ENCODE results near the gene MICAL1.

GRCh38 chr6:109446072-109446471, 9.5 kb downstream of the MICAL1 start:
- TF ChIP-seq YY1 (IDR thresholded peaks at IDR 0.05; ENCODE audit: low read depth) (no peak), CREB1 (IDR thresholded peaks at IDR 0.05; ENCODE audit: low read depth) (no peak), REST (IDR thresholded peaks at IDR 0.05; ENCODE audit: low read depth) (no peak), NFIC (IDR thresholded peaks at IDR 0.05) (no peak), TAF1 (IDR thresholded peaks at IDR 0.05; ENCODE audit: low read depth) (no peak), EP300 (IDR thresholded peaks at IDR 0.05; ENCODE audit: borderline replicate concordance) (no peak), EGR1 (IDR thresholded peaks at IDR 0.05) (no peak), MAX (IDR thresholded peaks at IDR 0.05) (no peak), USF1 (IDR thresholded peaks at IDR 0.05) (no peak), RAD21 (IDR thresholded peaks at IDR 0.05; ENCODE audit: low read depth) (no peak), FOXM1 (IDR thresholded peaks at IDR 0.05; ENCODE audit: borderline replicate concordance, low read depth) (no peak), CEBPB (IDR thresholded peaks at IDR 0.05) (no peak), ZBTB7A (IDR thresholded peaks at IDR 0.05; ENCODE audit: low read depth) (no peak)

Measured in Ishikawa (cell line).